ENCODE results near the gene TMEM266.
"Not testable (repeated sequence)": the region's sequence is repeated elsewhere in the genome, so short reads cannot be mapped to it uniquely, and the experiment has no call there.

Gene TMEM266, protein sequence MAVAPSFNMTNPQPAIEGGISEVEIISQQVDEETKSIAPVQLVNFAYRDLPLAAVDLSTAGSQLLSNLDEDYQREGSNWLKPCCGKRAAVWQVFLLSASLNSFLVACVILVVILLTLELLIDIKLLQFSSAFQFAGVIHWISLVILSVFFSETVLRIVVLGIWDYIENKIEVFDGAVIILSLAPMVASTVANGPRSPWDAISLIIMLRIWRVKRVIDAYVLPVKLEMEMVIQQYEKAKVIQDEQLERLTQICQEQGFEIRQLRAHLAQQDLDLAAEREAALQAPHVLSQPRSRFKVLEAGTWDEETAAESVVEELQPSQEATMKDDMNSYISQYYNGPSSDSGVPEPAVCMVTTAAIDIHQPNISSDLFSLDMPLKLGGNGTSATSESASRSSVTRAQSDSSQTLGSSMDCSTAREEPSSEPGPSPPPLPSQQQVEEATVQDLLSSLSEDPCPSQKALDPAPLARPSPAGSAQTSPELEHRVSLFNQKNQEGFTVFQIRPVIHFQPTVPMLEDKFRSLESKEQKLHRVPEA

DNA sequence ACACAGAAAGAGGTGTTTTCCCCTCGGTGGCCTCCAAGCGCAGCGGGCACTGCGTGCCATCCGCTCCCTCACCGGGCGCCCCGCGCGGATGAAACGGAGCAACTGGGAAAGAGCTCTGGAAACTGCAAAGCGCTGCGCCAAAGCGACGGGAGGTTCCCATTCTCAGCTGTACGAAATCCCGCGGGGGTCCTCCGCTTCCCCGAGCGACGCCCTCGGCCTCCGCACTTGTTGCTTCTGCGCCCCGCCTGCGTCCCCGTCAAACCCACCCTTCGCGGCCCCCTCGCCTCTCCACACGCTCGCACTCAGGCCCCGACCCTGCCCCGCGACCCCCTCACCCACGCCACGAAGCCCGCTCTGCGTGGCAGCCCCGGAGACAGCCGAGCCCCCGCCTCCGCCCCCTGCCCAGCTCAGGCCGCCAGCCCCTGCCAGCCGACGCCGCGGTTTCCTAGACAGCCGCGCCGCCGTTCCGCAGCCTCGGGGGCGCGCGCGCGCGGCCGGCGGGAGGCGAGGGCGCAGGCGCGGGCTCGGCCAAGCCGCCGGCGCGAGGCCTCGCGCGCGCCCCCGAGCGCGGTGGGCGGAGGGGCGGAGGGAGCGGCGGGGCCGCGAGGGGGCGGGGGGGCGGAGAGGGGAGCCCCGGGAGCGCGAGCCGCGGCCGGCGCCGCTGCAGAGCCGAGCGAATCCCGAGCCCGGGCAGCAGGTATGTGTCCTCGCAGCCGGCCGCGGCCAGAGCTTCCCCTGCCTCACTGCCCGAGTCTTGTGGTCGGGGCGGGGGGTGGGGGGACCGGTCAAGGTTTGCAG, at the start of gene TMEM266:
TMEM266 (plus strand) TSS at position 666 of the 798 bp plus-strand sequence. CDS start 74,279 bp downstream, outside the sequence.
- no peak for DNase-seq

DNA sequence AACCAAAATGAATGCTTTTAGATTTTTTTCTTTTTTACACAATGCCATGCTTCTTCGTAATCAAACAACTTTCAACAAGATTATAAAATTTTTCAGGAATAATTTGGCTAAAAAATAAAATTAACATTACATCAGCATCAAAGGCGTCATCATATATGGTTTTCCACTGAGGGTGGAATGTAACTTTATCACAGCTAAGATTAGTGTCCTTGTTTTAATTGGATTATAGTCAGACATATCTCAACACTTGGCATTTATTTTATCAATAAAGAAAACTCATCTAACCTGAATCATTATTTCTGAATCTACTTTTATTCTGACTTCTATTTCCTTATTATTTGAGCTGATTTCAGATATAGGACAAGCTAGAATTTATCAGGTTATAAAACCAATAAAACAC, 49.2 kb upstream of the TMEM266 start:
- DNase-seq: no peak

DNA sequence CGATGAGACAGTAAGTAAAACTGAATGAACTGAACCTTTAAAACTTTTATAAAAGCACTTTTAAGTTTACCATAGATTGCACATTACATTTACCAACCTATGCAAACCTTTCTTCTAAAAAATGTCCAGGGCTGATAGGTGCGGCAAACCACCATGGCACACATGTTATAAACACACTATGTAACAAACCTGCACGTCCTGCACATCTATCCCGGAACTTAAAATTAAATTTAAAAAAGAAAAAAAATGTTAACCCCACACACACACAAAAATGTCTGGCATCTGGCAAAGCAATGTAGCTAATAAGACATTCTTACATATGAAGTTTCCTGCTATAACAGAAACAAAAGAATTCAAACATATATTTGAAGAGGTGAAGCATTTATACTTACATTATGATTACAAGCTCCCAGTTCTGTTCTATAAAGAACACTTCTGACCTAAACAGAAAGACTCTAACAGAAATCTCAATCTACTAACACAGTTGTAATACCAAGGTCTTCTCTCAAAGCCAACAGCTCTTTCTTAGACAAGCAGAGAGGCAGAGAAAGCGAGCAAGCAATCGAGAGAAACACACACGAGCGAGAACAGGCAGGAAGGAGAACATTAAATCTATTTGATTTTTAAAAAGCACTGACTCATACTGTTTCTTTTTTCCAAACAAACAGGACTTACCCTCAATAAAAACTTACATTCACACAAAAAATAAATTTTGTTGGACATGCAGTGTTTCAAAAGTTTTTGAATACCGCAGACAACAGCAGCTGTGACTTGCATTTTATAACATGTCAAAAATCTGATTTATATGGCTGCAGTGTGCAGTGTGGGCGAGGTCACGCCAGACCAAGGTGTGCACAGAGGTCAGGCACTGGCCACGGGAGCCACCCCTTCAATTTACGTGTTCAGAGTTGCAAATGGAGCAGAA, 47.9 kb upstream of the TMEM266 start, which contains the start of gene NRG4:
NRG4 (minus strand) TSS at position 798 of the 925 bp plus-strand sequence. CDS start 1,194 bp downstream, outside the sequence.
- no peak for DNase-seq

DNA sequence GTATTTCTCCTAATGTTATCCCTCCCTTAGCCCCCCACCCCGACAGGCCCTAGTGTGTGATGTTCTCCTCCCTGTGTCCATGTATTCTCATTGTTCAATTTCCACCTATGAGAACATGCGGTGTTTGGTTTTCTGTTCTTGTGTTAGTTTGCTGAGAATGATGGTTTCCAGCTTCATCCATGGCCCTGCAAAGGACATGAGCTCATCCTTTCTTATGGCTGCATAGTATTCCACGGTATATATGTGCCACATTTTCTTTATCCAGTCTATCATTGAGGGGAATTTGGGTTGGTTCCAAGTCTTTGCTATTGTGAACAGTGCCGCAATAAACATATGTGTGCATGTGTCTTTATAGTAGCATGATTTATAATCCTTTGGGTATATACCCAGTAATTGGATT, 46.3 kb upstream of the TMEM266 start:
- DNase-seq: not testable (repeated sequence)

DNA sequence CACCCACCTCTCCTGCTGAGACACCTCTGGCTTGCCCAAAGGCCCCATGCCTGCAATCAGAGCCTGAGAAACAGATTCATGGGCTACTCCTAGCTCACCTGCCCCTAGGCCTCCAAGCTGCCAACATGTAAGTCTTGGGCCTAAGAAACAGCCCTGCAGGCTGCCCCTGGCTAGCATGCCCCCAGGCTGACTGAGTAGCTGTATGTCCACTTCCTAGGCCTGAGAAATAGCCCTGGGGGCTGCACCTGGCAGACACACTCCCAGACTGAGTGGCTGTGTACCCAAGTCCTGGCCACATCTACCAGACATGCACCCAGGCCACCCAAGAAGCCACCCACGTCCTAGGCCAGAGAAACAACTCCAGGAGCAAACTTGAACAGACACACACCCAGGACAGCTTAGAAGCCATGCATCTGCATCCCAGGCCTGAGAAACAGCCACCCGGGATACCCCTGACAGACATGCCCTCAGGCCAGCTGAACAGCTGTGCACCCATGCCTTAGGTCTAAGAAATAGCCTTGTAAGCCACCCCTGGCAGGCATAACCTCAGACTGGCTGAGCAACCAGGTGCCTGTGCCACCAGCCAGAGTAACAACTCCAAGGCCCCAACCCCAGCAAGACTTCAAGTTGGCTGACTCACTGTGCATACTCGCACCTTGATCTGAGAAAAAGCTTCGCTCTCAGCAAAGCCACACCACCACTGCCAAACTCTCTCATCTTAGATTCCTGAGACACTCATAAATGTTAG, 35.6 kb upstream of the TMEM266 start:
- DNase-seq: no peak

DNA sequence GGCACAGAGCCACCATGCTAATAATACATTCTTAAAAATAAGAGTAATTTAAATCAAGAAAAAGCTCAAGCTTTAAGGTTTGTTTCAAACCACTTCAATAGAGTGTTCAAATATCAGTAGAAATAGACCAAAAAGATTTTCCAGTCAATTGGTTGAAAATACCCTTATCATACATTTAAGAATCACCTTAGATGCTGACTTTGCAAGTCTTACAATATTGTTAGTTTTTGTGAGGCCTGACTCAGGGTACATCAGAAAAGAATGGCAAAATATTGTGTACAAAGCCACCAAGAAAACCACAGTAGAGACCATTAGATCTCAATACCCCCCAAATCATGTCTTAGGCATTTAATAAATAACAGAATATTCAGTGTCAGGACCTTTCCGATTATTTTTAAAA, 27.7 kb upstream of the TMEM266 start:
- DNase-seq: no peak

DNA sequence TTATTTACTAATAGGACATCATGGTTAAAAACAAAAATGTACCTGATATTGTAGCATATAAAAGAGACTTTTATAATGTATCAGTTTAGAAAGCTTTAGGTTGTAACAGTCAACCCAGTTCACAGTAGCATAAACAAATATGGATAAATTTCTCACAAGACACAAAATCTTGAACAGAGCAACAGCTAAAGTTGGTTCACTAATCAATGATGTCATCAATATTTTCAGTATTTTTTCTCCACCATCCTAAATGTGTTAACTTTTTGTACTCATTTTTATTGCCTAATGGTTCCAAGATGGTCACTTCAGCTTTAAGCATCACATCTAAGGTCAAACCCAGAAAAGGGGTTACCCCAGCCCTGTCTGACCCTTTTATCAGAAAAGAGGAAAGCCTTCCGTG, 26.3 kb upstream of the TMEM266 start:
- no peak for DNase-seq

DNA sequence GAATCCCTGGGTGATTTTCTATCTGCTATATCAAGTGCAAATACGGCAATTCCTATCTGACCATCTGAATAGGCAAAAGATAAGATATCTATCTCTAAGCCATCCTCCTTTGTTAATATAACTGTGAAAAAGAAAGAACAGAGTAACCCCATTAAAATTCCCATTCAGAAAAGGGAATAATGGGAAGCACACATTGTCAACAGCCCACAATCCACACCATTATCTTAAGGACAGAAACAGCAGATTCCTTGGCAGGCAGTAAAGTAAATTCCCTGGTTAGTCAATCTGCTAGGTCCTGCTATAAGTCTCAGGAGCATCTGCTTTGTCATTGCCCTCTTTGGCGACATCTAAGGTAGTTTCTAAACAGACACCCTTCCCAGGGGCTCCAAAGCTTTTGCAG, 25.7 kb upstream of the TMEM266 start:
- no peak for DNase-seq

DNA sequence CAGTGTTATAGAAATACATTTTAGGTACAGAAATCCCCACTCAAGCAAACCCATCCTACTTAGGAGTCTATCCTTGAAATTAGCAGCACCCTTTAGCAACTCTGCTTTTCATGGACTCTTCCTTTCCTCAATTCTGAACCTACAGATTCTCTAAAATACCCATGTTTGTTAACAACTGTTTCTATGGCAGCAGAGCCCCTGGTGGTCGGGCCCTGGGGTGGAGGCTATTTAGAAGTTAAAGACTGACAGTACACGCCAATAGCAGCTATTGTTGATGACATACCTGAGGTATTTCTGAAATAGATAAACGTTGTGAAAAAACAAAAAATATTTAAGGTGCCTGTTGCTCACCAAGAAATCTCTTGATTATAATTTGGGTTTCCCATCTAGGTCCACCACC, 24.2 kb upstream of the TMEM266 start:
- no peak for DNase-seq

DNA sequence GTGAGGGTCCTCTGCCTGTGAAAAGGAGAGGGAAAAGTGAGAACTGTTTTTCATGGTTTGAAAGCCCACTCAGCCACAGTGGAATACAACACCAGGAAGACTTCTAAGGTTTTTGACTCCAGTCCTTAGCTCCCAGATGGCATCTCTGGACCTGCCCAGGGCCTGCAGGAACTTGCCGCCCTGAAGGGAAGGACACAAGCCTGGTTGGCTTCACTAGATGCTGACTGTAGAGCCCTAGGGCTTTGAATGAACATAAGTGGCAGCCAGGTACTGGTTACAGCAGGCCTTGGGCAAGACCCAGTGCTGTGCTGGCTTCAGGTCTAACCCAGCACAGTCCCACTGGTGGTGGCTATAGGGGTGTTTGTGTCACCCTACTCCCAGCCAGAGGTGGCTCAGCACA, 21.3 kb upstream of the TMEM266 start:
- no peak for DNase-seq

DNA sequence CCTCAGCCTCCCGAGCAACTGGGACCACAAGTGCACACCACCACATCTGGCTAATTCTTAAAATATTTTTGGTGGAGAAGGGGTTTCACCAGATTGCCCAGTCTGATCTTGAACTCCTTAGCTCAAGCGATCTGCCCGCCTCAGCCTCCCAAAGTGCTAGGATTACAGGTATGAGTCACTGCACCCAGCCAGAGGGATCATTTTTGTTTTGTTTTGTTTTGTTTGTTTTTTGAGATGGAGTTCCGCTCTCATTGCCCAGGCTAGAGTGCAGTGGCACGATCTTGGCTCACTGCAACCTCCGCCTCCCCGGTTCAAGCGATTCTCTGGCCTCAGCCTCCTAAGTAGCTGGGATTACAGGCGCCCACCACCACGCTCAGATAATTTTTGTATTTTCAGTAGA, 5.6 kb upstream of the TMEM266 start:
- not testable (repeated sequence) for DNase-seq

DNA sequence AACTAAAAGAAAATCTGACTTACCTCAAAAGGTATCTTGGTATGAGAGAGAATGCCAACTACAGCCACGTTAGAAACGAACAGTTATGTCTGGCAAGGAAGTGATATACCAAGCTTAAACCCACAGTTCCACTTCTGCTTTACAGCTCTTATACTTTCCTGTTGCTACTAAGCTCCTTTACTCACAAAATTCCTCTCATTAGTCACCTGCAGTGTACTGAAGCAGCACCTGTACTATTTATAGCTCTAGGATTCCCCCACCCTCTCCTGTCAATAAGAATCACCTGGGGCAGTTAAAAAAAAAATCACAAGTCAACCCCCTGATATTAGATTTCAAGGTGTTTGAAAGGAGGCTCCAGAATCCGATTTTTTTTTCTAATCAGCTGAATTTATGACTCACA, 2.9 kb upstream of the TMEM266 start:
- no peak for DNase-seq

DNA sequence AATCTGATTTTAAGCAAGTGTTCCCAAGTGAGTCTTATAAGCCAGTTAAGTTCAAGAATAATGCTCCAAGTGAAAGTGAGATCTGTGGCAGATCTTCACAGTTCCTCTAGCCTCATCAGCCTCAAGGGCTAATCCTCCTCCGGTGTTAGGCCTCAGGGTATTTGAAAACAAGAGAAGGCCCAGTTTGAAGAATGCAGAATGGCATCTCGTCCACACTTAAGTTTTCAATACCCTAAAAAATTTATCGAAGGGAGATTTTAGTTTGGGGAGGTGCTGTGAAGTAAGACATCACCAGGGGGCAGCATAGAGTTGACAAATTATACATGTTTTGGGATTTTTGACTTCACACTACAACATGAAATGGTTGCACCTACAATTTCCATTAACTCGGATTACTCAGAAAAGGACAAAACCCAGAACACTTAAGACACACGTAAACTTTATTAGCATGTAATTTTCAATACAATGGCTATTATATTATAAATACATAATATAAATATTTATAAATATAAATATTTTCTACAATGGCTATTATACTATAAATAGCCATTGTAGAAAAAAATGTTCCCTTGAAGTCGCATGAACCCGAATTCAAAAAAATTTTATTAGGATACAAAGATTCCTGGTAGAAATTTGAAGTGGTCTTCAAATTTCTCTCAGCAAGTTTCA, 2.3 kb upstream of the TMEM266 start:
- DNase-seq: no peak

DNA sequence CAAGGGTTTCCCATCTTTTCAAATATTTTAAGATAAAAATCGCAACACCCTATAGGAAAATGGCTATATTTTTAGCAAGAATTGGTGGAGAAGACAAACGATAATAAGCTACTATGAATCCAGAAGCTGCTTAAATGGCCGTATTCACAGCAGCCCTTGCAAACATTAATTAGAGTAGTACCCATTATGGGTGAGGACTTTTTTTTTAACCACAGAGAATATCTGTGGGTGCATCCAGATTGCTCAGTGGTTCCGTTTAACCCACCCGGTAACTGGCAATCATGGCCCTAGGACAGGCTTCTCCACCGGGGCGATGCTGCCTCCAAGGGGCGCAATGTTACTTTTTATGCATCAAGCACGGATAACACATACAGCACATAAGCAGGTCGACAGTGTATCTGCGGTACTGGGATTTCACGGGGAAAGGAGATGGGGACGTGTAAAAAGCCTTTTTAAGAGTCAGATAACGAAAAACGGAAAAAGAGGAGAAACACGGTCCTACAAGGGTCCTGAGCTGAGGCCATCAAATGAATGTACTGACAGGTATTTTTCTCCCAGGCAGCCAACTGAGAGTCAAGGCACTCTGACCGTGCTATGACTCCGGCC, 968 bp upstream of the TMEM266 start:
- no peak for DNase-seq

DNA sequence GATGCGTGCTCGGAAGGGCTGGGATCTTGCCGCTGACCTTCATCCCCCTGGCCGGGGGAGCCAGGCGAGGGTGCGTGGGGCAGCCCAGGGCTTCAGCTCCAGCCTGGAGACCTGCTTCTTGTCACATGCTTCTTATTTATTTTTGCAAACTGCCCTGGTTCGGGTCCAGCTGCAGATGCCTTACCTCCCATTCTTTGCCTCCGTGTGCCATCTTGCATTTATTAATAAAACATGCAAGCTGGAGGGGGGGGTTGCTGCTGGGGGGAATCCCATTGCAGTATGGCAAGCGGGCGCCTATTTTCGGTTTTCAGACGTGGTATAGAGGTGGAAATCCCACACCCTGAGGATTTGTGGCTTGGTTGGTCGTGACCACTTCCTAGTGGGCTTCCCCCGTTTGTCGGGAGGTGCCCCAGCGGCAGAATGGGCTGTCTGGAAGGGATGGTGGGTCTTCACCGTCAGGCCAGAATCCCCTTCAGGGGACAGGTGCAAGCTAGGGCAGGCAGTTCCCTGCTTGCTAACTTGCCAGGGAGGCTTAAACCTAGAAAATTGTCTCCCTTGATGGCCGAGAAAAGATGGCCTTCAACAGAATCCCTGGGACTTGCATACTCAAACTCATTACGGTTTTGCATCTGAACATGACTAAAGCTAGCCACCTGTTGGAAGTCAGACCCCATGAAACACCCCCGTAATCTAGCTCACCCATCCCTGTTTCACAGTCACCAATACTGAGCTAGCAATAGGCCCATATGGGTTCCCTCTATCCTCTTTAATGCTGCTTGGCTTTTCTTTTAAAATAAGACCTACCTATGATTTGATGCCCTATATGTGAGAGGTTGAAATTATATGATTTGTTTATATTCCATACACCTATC, 569 bp downstream of the TMEM266 start:
- no peak for DNase-seq

DNA sequence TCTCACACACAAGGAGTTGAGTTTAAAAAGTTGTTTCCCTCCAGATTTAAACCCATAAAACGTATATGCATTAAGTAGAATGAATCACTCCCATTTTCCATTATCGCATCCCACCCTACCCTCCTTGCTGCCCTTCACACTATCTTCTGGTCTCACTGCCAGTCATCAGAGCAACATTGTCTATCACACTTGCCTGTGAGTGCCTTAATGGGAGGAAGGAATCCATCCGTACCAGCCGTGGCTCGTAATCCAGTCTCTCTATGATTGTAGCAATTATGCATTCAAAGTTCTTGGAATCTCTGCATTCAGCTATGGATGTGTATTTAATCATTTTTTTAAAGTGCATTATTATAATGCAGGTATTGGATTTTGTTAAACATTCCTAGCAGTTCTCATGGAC, 1.9 kb downstream of the TMEM266 start:
- DNase-seq: no peak

DNA sequence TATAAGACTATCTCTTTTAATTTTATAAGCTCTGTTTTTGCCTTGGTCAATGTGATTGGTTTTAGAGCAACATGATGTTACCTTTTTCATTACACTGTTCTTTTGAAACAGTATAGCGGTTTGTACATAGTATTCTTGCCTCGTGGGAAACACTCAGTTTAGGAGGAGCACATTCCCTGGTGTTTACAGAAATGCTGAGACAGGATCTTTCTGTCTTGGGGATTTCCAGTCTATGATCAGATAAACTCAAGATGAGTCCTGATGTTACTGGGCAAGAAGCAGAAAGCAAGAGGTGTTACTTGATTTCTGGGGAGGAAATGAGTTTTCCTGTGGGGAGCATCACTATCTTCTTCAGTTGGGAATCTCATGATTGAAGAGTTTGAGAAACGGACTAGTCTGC, 2.5 kb downstream of the TMEM266 start:
- no peak for DNase-seq

DNA sequence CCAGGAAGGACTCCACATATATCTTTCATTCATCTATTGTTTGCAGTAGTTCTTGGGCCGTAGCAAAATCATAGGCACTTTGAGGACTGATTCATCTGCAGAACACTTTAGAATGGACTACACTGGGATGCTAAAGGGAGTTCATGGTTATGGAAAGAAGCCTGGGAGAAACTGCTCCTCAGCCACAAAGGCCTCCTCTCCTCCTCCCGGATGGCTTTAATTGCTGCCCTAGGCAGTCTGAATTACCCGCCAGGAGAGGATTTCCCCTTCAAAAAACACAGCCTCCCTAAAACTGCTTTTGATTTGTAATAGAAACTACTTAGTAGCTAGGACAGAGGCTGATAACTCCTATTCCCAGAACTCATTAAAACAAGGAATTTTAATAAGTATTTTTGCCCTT, 4.6 kb downstream of the TMEM266 start:
- DNase-seq: no peak

DNA sequence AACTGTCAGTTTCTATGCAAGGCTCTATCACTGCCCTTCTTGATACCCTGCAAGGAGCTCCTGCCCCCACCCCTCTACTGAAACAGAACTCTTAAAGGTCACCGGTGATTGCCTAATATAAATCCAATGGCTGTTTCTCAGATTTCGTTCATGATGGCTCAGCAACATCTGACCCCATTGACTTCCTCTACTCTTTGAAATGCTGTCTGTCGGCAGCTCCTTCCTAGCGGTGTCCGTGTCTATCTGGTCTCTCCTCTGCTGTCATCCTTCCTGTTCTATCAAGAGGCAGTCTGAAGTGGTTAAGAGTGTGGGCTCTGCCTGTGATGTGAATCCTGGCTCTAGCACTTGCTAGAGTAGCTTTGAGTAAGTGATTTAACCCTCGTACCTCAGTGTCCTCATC, 5.5 kb downstream of the TMEM266 start:
- no peak for DNase-seq

DNA sequence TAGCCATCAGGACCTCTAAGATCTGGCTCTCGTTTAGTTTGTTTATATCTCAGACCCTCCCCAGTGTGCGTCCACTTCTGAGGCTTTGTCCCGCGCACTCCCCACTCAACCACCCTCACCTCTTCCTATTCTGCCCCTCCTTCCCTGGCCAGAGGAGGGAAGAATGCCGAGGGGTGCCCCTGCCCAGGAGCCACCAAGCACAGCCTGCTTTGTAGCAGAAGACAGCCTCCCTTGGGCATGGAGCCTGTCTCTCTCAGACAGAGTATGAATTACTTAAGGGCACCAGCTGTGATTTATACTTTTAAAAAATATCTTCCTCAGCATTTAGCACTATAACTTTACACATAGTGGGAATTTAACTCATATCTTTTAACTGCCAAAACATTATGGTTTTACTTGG, 6.0 kb downstream of the TMEM266 start:
- no peak for DNase-seq
